Colon (tissue), 2 donors: ENCODE measurements around the gene GABPB2.

Experiments
- FAIRE-seq: peaks from 2 replicates; lab custom pipeline; 2012; peaks lifted over from hg19 to GRCh38; lab: Jason Lieb, UNC
- donor health status: control.
- donor health status: control.

Gene GABPB2

DNA sequence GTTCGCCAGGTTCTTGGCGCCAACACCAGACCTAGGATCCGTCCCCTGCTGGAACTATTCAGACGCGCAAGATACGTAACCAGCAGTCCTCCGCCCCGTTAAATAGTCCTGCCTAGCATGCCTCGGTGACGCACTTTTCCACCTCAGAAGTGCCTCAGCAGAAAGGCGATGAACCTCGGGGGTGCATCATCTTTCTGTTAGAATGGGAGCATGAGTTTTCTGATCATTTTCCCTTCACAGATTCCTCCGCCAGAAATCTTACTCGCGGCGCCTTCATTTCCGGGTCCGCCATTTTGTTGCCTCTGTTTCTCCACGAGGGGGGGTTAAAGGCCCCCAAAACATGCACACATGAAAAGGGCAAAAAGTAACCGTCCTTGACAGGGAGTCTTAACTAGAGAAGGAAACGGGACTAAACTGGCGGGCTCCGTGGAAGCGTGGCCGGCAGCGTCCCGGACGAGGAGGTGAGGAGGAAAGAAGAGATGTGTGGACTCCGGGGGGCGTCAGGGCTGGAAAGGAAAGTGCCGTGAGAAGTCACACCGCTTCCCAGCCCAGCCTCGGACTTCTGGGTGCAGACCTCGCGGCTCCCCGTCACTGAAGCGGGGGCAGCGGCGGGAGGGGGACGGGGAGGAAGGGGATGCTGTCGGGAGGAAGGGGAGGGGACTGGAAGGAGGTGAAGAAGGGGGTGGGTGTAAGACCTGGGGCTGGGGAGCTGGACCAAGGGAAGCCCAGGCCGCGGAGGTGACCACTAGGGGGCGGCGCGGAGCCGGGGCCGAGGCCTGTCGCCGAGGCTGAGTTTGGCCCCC, at the start of gene GABPB2:
Gene GABPB2, plus strand, starts transcription at position 288 of the 803 bp plus-strand sequence. CDS start 17,429 bp downstream, outside the sequence.
- no peak for FAIRE-seq

GRCh38 chr1:151024540-151025146, 45.9 kb upstream of the GABPB2 start:
- FAIRE-seq: no peak

DNA sequence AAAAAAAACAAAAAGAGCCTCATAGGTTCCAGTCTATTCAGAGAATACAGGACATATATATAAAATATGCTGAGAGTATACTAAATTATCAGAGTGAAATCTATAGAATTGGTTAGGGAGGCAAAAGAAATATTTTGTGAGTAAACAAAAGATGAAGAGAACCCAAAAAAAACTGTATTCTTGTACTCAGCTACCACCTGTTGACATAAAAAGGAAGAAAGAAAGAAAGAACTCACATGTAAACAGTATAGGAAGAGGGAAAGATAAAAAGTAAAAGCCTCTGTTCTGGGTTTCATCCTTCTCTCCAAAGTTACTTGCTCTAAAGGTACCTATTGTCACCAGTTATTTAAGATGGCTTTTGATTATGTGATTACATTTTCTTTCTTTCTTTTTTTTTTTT, 44.1 kb upstream of the GABPB2 start:
- no peak for FAIRE-seq

- no peak for FAIRE-seq
These were observed 38.4 kb upstream of the GABPB2 start for GRCh38 chr1:151032164-151032563.

GRCh38 chr1:151035167-151035566, 35.4 kb upstream of the GABPB2 start:
- no peak for FAIRE-seq

DNA sequence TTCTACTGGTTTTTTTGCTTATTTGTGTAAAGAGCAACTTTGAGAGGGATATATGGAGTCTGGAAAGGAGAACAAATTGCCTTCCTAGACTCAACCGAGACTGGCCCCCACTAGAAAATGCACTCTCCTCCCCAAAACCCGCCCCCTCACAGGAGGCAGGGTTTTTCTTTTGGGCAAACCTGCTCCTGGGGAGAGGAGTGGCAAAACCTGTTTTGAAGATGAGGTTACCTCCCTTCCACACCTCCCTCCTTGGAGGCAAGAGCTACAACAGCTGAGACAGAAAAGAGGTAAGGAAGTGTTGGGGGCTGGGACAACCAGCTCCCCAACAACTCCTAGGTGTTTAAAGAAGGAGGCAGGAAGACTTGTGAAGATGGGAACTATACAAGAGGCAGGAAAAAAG, 34.2 kb upstream of the GABPB2 start, which contains the start of gene BNIPL:
Gene BNIPL, plus strand, starts transcription at position 231 of the 400 bp plus-strand sequence. Its CDS starts 140 bp downstream, at position 371.
- FAIRE-seq: no peak

GRCh38 chr1:151037032-151037431, 33.5 kb upstream of the GABPB2 start:
- no peak for FAIRE-seq

- FAIRE-seq: no peak
These were observed 31.0 kb upstream of the GABPB2 start for GRCh38 chr1:151039521-151039920.

GRCh38 chr1:151043163-151043562, 27.4 kb upstream of the GABPB2 start:
- no peak for FAIRE-seq

DNA sequence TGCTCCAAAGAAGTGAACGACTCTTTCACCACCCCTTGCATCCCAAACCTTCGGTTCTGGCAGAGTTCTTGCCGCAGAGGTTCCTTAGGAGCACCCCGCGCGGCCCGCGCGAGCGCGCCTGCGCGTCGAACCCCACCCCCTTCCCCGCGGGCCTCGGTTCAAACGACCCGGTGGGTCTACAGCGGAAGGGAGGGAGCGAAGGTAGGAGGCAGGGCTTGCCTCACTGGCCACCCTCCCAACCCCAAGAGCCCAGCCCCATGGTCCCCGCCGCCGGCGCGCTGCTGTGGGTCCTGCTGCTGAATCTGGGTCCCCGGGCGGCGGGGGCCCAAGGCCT, 23.0 kb upstream of the GABPB2 start, which contains the start of gene C1orf56:
Gene C1orf56, plus strand, starts transcription at position 161 of the 334 bp plus-strand sequence. Its CDS starts 97 bp downstream, at position 258.
- no peak for FAIRE-seq

GRCh38 chr1:151047925-151048644, 22.5 kb upstream of the GABPB2 start:
- no peak for FAIRE-seq

GRCh38 chr1:151048645-151049032, 21.9 kb upstream of the GABPB2 start:
- no peak for FAIRE-seq

DNA sequence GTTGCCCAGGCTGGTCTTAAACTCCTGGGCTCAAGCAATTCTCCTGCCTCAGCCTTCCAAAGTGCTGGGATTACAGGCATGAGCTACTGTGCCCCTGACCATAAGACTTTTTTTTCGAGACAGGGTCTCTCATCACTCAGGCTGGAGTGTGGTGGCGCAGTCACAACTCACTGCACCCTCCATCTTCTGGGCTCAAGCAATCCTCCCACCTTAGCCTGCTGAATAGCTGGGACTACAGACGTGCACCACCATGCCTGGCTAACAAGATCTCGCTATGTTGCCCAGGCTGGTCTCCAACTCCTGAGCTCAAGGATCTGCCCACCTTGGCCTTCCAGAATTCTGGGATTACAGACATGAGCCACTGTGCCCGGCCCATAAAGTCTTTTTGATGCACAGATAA, 21.1 kb upstream of the GABPB2 start:
- FAIRE-seq: no peak

GRCh38 chr1:151050051-151050688, 20.4 kb upstream of the GABPB2 start:
- no peak for FAIRE-seq

- no peak for FAIRE-seq
These were observed 19.1 kb upstream of the GABPB2 start for GRCh38 chr1:151051356-151052009.

DNA sequence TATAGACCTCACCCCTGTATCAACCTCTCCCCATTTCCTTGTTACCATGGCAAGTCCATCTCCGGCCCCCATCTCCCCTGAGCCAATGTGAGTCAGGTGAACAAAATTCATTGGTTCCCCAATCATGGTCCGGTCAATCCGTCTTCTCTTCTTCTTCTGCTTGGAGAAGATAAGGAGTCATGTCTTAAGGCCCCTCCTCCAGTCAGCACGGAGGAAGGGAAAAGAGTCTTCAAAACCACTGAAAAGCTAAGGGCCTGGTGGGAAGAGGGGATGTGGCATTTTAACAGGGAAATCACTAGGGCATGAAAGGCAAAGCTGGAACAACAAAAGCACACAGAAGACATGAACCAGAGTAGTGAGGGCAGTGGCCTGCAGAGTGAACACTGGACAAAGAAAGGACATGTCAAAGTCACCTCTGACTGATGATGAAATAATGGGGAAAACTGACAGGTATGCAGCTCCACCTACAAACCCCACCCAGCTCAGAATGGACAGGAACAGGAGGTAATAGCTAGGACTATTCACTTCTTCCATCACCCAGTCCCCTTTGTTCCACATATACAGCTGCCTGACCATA, 15.5 kb upstream of the GABPB2 start:
- FAIRE-seq: no peak

DNA sequence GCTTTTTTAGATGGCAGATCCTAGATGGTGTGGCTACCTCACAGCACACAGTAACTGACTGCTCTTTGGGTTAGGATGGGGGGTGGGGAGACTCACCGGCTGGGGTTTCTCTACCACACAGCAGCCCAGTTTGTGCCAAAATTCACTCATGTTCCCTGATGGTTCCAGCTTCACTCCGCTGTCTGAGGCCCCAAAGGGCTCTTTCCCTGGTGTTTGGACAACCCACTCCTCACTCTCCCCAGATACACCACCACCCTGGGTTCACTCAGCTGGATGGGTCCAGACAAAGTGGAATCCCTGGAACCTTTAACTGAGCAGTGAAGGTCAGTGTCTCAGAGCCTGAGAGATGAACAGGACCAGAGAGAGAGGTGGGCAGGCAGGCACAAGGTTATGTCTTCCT, 15.0 kb upstream of the GABPB2 start:
- FAIRE-seq: no peak

DNA sequence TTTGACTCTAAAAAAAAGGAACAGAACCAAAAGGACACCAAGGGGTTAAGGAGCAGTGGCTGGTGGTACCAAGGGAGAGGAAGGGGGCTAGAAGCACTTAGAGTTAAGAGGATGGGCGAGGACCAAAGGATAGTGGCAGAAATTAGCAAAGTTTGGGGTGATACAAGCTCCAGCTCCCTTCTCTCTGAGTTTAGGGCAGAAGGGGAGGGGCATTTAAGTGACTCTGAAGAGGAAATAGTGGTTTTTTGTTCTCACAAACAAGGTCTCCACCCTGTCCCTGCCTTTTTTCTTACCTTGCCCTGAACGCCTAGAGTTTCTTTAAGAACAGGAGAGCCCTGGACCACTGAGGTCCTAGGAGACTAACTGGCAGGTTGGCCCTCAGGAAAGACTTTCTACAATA, 14.4 kb upstream of the GABPB2 start:
- FAIRE-seq: no peak

- no peak for FAIRE-seq
These were observed 11.9 kb upstream of the GABPB2 start for GRCh38 chr1:151058692-151059091.

DNA sequence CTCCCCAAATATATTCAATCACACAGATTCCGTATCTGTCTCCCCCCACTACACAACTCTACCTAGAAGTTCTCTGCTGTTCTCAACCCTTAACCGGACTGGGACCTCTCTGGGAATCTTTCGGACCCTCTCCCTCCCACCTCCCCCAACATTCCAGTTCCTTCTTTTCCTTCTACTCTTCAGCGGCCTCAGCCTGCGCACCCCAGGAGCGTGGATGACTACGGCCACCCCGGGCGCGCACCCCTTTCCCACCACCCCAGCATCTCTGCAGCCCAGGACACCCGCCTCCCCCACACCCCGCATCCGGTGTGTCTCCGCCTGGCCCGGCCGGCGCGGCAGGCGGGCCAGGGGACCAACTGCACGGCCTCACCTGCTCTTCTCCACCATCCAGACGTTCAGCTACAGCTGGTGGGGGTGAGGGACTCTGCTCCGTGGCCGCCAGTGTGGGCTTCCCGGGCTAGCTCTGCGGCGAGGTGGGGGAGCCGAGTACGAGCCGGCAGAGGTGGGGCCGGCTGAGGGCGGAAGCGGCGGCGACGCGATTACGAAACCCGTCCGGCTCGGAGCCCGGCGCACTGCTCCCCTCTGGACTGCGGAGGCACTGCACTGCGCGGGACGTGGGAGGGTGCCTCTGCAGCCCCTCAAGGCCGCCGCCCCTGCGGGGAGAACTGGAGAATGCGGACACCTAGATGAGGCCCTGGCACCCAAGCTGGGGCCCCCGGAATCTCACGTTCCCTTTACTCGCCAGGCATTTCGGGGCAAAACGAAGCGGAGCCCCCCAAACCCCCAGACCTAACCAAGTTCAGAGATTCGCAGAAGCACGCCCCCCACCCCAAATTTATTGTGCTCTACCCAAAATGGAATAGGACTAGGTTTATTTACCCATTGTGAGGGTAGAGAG, 11.2 kb upstream of the GABPB2 start, which contains the start of gene CDC42SE1:
Gene CDC42SE1, minus strand, starts transcription at position 514 of the 898 bp plus-strand sequence. CDS start 3,892 bp downstream, outside the sequence.
- FAIRE-seq: no peak
